Smooth muscle cell (in vitro differentiated cells): ENCODE measurements around the gene CD3G. TPM values are rescaled to one million over a fixed set of nuclear protein-coding genes. Genes with fewer than 3 reads are reported as not detected.

Experiments used
- DNase-seq: peaks from one replicate; lab custom pipeline; 2025; ENCODE audit not compliant: unreplicated experiment; lab: John Stamatoyannopoulos, UW
- H2AFZ ChIP-seq: fragments of 200-600 bp; sonication (generic); 2 replicates; pipeline ENCODE4 v1.6.0; 2016; ENCODE audit warnings: antibody characterized with exemption, low read depth, mild to moderate bottlenecking
- H3F3A ChIP-seq: fragments of 200-600 bp; sonication (generic); 2 replicates; pipeline ENCODE4 v1.6.0; 2017; ENCODE audit warnings: antibody characterized with exemption, low read depth
- H3K27ac ChIP-seq: fragments of 200-600 bp; sonication (generic); 2 replicates; pipeline ENCODE4 v1.5.1; 2016; ENCODE audit warnings: low read depth, mild to moderate bottlenecking
- H3K27me3 ChIP-seq: fragments of 200-600 bp; sonication (generic); 2 replicates; pipeline ENCODE4 v1.6.1; 2016; ENCODE audit warnings: low read depth, mild to moderate bottlenecking
- H3K36me3 ChIP-seq: fragments of 200-600 bp; sonication (generic); 2 replicates; pipeline ENCODE4 v1.5.1; 2016; ENCODE audit warnings: low read depth
- H3K4me1 ChIP-seq: fragments of 200-600 bp; sonication (generic); 2 replicates; pipeline ENCODE4 v1.5.1; 2016; ENCODE audit warnings: low read depth
- H3K4me2 ChIP-seq: fragments of 200-600 bp; sonication (generic); 2 replicates; pipeline ENCODE4 v1.6.0; 2016; ENCODE audit warnings: mild to moderate bottlenecking
- H3K4me3 ChIP-seq: fragments of 200-600 bp; sonication (generic); 2 replicates; pipeline ENCODE4 v1.5.1; 2016; ENCODE audit warnings: mild to moderate bottlenecking
- H3K79me2 ChIP-seq: fragments of 200-600 bp; sonication (generic); 2 replicates; pipeline ENCODE4 v1.6.0; 2016; ENCODE audit warnings: low read depth, mild to moderate bottlenecking
- H3K9ac ChIP-seq: fragments of 200-600 bp; sonication (generic); 2 replicates; pipeline ENCODE4 v1.6.0; 2016; ENCODE audit warnings: low read depth
- H3K9me3 ChIP-seq: fragments of 200-600 bp; sonication (generic); replicated peaks from 2 replicates; pipeline ENCODE4 v1.5.1; 2016; ENCODE audit warnings: low read depth
- H4K20me1 ChIP-seq: fragments of 200-600 bp; sonication (generic); 2 replicates; pipeline ENCODE4 v1.6.0; 2016; ENCODE audit warnings: low read depth
- CTCF ChIP-seq: fragments of 200-600 bp; sonication (generic); IDR thresholded peaks from 2 replicates; pipeline ENCODE4 v1.5.1; 2017; ENCODE audit warnings: borderline replicate concordance, mild to moderate bottlenecking, antibody characterized with exemption; ENCODE audit not compliant: insufficient read depth, poor library complexity, severe bottlenecking
- WGBS: methylation state at CpG from one replicate; pipeline ENCODE4 v1.1.7; 2016; ENCODE audit warnings: low lambda C conversion rate; 5-methylcytosine and 5-hydroxymethylcytosine counted together
- polyA plus RNA-seq: library from polyadenylated mRNA; unstranded; fragments of >200 nt; fragmentation: Nextera tagmentation; extraction: Ambion mirVana; gene quantifications from 2 replicates; pipeline ENCODE4 v1.2.1, GENCODE V29; 2016
- total RNA-seq: library from RNA; depleted of rRNA; stranded (reverse); fragments of >200 nt; gene quantifications from 2 replicates; pipeline ENCODE4 v1.2.3, GENCODE V29; 2014

The CD3G gene
- total and polyA plus RNA-seq, 2 experiments from 2014 or later, result not detected

- Histone ChIP-seq H3K36me3 (peaks cover 48% of the 10 kb centered on the region), H3K9ac (no peak overlapping the region)
- 97% methylated on average over 5 of the region's 5 CpGs for WGBS
These were observed 29.7 kb downstream of the CD3G start for GRCh38 chr11:118373871-118374270.

GRCh38 chr11:118374729-118375128, 30.6 kb downstream of the CD3G start:
- no peak overlapping the region for H3K27ac ChIP-seq
- peaks cover 48% of the 10 kb centered on the region for H3K36me3 ChIP-seq
- no peaks in the 10 kb centered on the region for H3K4me1 ChIP-seq
- no peak for DNase-seq
- H2AFZ ChIP-seq, result no peak overlapping the region
- H3K4me3 ChIP-seq, result no peak overlapping the region
- 95% methylated on average over 3 of the region's 3 CpGs for WGBS
- H3K27me3 ChIP-seq, result no peaks in the 10 kb centered on the region
- no peaks in the 10 kb centered on the region for H3K9me3 ChIP-seq
- no peaks in the 10 kb centered on the region for H3K79me2 ChIP-seq
- no peak overlapping the region for H3K9ac ChIP-seq
- no peaks in the 10 kb centered on the region for H4K20me1 ChIP-seq
- no peak for TF ChIP-seq CTCF
- no peaks in the 10 kb centered on the region for H3F3A ChIP-seq
- no peak overlapping the region for H3K4me2 ChIP-seq

More at GRCh38 chr11:118373871-118374270, 29.7 kb downstream of the CD3G start:
- Histone ChIP-seq H3K4me3 (no peak overlapping the region), H3K27me3 (no peaks in the 10 kb centered on the region), H3K9me3 (no peaks in the 10 kb centered on the region), H3K79me2 (no peaks in the 10 kb centered on the region), H3K4me2 (no peak overlapping the region), H4K20me1 (no peaks in the 10 kb centered on the region), H3F3A (no peaks in the 10 kb centered on the region), H3K4me1 (no peaks in the 10 kb centered on the region), H2AFZ (no peak overlapping the region), H3K27ac (no peak overlapping the region)
- no peak for DNase-seq
- no peak for TF ChIP-seq CTCF

GRCh38 chr11:118375978-118376377, 31.8 kb downstream of the CD3G start:
- peaks cover 43% of the 10 kb centered on the region for H3K36me3 ChIP-seq
- no peaks in the 10 kb centered on the region for H3K27me3 ChIP-seq
- DNase-seq, result no peak
- no peaks in the 10 kb centered on the region for H4K20me1 ChIP-seq
- H3K4me1 ChIP-seq, result no peaks in the 10 kb centered on the region
- no peak overlapping the region for H2AFZ ChIP-seq
- H3K4me3 ChIP-seq, result no peak overlapping the region
- H3K9me3 ChIP-seq, result no peaks in the 10 kb centered on the region
- H3K27ac ChIP-seq, result no peak overlapping the region
- TF ChIP-seq CTCF, result no peak
- H3K79me2 ChIP-seq, result no peaks in the 10 kb centered on the region
- no peak overlapping the region for H3K9ac ChIP-seq
- H3K4me2 ChIP-seq, result no peak overlapping the region
- H3F3A ChIP-seq, result no peaks in the 10 kb centered on the region

- Histone ChIP-seq H3K9me3 (no peaks in the 10 kb centered on the region), H3K4me1 (no peaks in the 10 kb centered on the region), H2AFZ (no peak overlapping the region), H3K4me3 (no peak overlapping the region), H3K27me3 (no peaks in the 10 kb centered on the region), H3K36me3 (peaks cover 43% of the 10 kb centered on the region), H3K9ac (no peak overlapping the region), H3K79me2 (no peaks in the 10 kb centered on the region), H3K27ac (no peak overlapping the region), H3F3A (no peaks in the 10 kb centered on the region), H3K4me2 (no peak overlapping the region), H4K20me1 (no peaks in the 10 kb centered on the region)
- DNase-seq, result no peak
- WGBS, result 98% methylated on average over 4 of the region's 4 CpGs
- no peak for TF ChIP-seq CTCF
These were observed 35.4 kb downstream of the CD3G start for GRCh38 chr11:118379497-118379896.
